ENCODE measurements around the gene ESX1. TPM values are rescaled to one million over a fixed set of nuclear protein-coding genes. Genes with fewer than 3 reads are reported as not detected.

The ESX1 gene
- total and polyA plus RNA-seq, 2 of the 4 experiments (the other 2 are of a cell fraction), result not detected

DNA sequence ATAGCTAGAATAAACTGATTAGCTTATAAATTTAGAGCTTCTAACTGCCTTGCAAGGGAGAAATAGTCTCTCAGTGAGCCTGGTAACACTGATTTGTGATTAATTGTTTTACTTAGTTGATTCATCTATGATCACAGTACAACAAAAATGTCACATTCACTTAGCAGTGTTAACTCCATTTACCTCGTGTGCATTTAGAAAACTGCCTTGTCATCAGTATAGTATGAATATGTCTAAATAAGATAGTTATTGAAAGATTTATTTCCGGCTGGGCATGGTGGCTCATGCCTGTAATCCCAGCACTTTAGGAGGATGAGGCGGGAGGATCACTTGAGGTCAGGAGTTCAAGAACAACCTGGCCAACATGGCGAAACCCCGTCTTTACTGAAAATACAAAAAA lies 49.2 kb downstream of the ESX1 start:
- no TSS peak for BruUV-seq (replicated peaks)
- Histone ChIP-seq H4K20me1 (ENCODE audit: insufficient read depth, low read length) (no peaks in the 10 kb centered on the region), H3K14ac (replicated peaks; ENCODE audit: low read depth, low read length) (no peak overlapping the region), H3K9me1 (ENCODE audit: insufficient read depth, low read length) (no peaks in the 10 kb centered on the region), H3K27ac (ENCODE audit: insufficient read depth, low read length) (no peak overlapping the region), H3K18ac (ENCODE audit: low read depth, low read length) (no peak overlapping the region), H2BK120ac (ENCODE audit: low read depth, low read length) (no peak overlapping the region), H3K23ac (ENCODE audit: low read depth, low read length) (no peak overlapping the region), H3K4ac (ENCODE audit: low read depth, low read length) (no peak overlapping the region), H3K56ac (ENCODE audit: extremely low read depth, insufficient read depth, low read length) (no peak overlapping the region), H3K4me2 (ENCODE audit: low read depth, low read length) (no peak overlapping the region), H3K9me3 (ENCODE audit: control insufficient read depth, insufficient read depth, low read length) (no peaks in the 10 kb centered on the region), H3K27me3 (ENCODE audit: control insufficient read depth, insufficient read depth, low read length) (peaks cover 4% of the 10 kb centered on the region; the same call in 1 of the 2 replicates), H2AK5ac (ENCODE audit: low read depth, low read length) (no peak overlapping the region), H3K36me3 (ENCODE audit: control insufficient read depth, insufficient read depth, low read length) (peaks cover 3% of the 10 kb centered on the region; the same call in 1 of the 2 replicates), H3K9ac (ENCODE audit: low read depth, low read length) (no peak overlapping the region), H3K4me1 (ENCODE audit: control insufficient read depth, insufficient read depth, low read length) (no peaks in the 10 kb centered on the region), H4K5ac (ENCODE audit: low read depth, low read length) (no peak overlapping the region), H2AK9ac (replicated peaks; ENCODE audit: low read depth, low read length, poor library complexity) (no peak overlapping the region), H2BK15ac (ENCODE audit: low read depth, low read length) (no peak overlapping the region), H2BK5ac (ENCODE audit: low read depth, low read length, poor library complexity, severe bottlenecking) (no peak overlapping the region), H4K91ac (ENCODE audit: insufficient read depth, low read depth, low read length) (no peak overlapping the region), H2BK20ac (ENCODE audit: low read depth, low read length) (no peak overlapping the region), H3K79me1 (ENCODE audit: low read depth in 1 of 2, low read length in 2 of 2) (no peaks in the 10 kb centered on the region), H2AFZ (replicated peaks; ENCODE audit: low read length, poor library complexity) (no peak overlapping the region), H3K4me3 (ENCODE audit: insufficient read depth, low read depth, low read length) (no peak overlapping the region), H4K8ac (ENCODE audit: low read depth in 2 of 2, low read length in 2 of 2) (no peak overlapping the region)
- in situ Hi-C loops (cut with MboI; ENCODE audit: low sequenced_read_pairs), result no loop called here
- intact Hi-C loops (cut with micrococcal nuclease), result no loop called here
- POLR2A ChIA-PET (ENCODE audit: unreplicated experiment), result no interaction called here
- no peak for TF ChIP-seq MXI1 (IDR thresholded peaks at IDR 0.05; ENCODE audit: borderline replicate concordance, low read depth, low read length)
- TF ChIP-seq MAFK (IDR thresholded peaks at IDR 0.05; ENCODE audit: low read depth, low read length), result peak; percentile 78
- no peak for TF ChIP-seq NFE2L2 (IDR thresholded peaks at IDR 0.05; ENCODE audit: low read depth, low read length)
- no CpG with 5 or more reads among the region's 5 CpGs for WGBS, 2 experiments (ENCODE audit: extremely low coverage in 2 of 2, insufficient read length in 1 of 2)
- no peak for ATAC-seq (ENCODE audit: low read depth)
- DNase-seq, result no peak
- CTCF ChIA-PET, result interaction anchor here (1.2 kb wide), 1 partner anchor 10 kb away, joined by 4 read pairs; no protein-coding TSS in a partner anchor
- dilution Hi-C loops (cut with HindIII; ENCODE audit: low sequenced_read_pairs, unreplicated experiment), result no loop called here

Other genes starting within 250 kb of the ESX1 start
- not detected in 2 replicates for gene H2BW1, start 241.2 kb downstream of the ESX1 start, total RNA-seq (2012; rRNA removed)
- not detected in 2 replicates for gene H2BW1, start 241.2 kb downstream of the ESX1 start, polyA plus RNA-seq (2012; rRNA removed)
- not detected in 2 replicates for gene H2BW2, start 215.0 kb downstream of the ESX1 start, total RNA-seq (2012; rRNA removed)
- not detected in 2 replicates for gene H2BW2, start 215.0 kb downstream of the ESX1 start, polyA plus RNA-seq (2012; rRNA removed)
- gene TMSB15C, start 178.7 kb downstream of the ESX1 start, total RNA-seq (2012; rRNA removed), result 2.0 and 5.8 TPM in 2 replicates
- 1.9 and 2.1 TPM in 2 replicates for gene TMSB15C, start 178.7 kb downstream of the ESX1 start, polyA plus RNA-seq (2012; rRNA removed)
- 0.36 and 0.83 TPM in 2 replicates for gene ZCCHC18, start 142.4 kb downstream of the ESX1 start, total RNA-seq (2012; rRNA removed)
- gene ZCCHC18, start 142.4 kb downstream of the ESX1 start, polyA plus RNA-seq (2012; rRNA removed), result 1.1 and 1.5 TPM in 2 replicates
- gene SLC25A53, start 97.9 kb downstream of the ESX1 start, total RNA-seq (2012; rRNA removed), result 5.8 and 5.9 TPM in 2 replicates
- 3.7 and 4.4 TPM in 2 replicates for gene SLC25A53, start 97.9 kb downstream of the ESX1 start, polyA plus RNA-seq (2012; rRNA removed)
- gene FAM199X, start 88.5 kb downstream of the ESX1 start, total RNA-seq (2012; rRNA removed), result 13.8 and 25.3 TPM in 2 replicates
- 2.8 and 4.0 TPM in 2 replicates for gene FAM199X, start 88.5 kb downstream of the ESX1 start, polyA plus RNA-seq (2012; rRNA removed)

Data from IMR-90 (cell line).